ENCODE data around the gene CDKN2AIP.

GRCh38 chr4:183399126-183399522 is 45.3 kb upstream of the CDKN2AIP start:
- TF ChIP-seq CTCF (IDR thresholded peaks at IDR 0.05) (no peak), POLR2AphosphoS5 (IDR thresholded peaks at IDR 0.05) (no peak), POLR2A (IDR thresholded peaks at IDR 0.05) (no peak)

All from stomach (tissue), 4 donors.